ENCODE data around the gene GABBR1.

GABBR1 gene

DNA sequence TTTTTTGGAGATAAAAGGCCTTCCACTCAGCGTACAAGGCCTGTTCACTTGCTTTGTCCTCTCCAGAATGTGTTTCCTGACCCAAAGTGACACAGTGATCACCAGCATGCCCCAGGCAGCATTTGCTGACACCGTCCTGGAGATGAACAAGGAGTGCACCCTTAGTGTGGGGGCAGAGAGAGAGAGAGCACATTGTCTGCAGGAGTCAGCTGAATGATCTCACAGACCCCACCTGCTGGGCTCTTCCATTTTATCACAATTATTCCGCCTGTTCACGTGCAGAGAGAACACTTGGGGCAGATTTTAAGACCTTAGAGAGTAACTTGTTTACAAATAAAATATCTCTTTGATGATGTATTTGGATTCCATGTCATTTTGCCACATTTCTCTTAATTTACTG lies 122.8 kb downstream of the GABBR1 start:
- H3K4me3 Mint-ChIP-seq = no peak overlapping the region
- H3K36me3 Mint-ChIP-seq (ENCODE audit: low read depth) = no peaks in the 10 kb centered on the region
- H3K4me1 Mint-ChIP-seq = no peaks in the 10 kb centered on the region
- TF ChIP-seq, protein P1, sequence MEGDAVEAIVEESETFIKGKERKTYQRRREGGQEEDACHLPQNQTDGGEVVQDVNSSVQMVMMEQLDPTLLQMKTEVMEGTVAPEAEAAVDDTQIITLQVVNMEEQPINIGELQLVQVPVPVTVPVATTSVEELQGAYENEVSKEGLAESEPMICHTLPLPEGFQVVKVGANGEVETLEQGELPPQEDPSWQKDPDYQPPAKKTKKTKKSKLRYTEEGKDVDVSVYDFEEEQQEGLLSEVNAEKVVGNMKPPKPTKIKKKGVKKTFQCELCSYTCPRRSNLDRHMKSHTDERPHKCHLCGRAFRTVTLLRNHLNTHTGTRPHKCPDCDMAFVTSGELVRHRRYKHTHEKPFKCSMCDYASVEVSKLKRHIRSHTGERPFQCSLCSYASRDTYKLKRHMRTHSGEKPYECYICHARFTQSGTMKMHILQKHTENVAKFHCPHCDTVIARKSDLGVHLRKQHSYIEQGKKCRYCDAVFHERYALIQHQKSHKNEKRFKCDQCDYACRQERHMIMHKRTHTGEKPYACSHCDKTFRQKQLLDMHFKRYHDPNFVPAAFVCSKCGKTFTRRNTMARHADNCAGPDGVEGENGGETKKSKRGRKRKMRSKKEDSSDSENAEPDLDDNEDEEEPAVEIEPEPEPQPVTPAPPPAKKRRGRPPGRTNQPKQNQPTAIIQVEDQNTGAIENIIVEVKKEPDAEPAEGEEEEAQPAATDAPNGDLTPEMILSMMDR (IDR thresholded peaks at IDR 0.05; ENCODE audit: unreplicated experiment in 3 of 3) = no peak
- H3K9me3 Mint-ChIP-seq = peaks cover 5% of the 10 kb centered on the region
- no peak overlapping the region for H3K27ac Mint-ChIP-seq
- H3K27me3 Mint-ChIP-seq (ENCODE audit: low read depth) = peaks cover 6% of the 10 kb centered on the region

Measured in nephron (organoid).